Stimulated activated CD4-positive, alpha-beta T cell treated with anti-CD3 and anti-CD28 coated beads, Interleukin-2, amount 100 ng/mL, for 48 hours (primary cell): ENCODE data around the gene SPAG16.
"Not testable (repeated sequence)": the region's sequence is repeated elsewhere in the genome, so short reads cannot be mapped to it uniquely, and the experiment has no call there.

Experiments used
- DNase-seq, 2 donors: peaks; one replicate each; pipeline ENCODE4 v3.0.0-alpha.2; 2020

The SPAG16 gene

DNA sequence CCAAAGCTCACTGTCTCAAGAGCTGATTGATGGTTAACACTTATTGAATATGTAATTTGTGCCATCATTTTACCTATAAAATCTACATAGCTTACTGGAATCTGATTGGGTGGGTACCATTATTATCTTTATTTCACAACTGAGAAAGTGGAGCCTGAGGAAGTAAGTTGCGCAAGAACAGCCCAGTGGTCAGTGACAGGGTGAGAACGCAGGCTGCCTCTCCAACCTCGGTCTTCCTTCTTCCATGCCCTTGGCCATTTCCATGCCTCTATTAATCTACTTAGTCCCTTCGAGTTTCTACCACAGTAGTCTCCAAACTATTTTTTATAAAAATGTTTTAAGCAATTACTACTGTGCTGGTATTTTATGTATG, 735.7 kb downstream of the SPAG16 start:
- DNase-seq = no peak

- no peak for DNase-seq
Measured at GRCh38 chr2:214029190-214029589, 744.9 kb downstream of the SPAG16 start.

DNA sequence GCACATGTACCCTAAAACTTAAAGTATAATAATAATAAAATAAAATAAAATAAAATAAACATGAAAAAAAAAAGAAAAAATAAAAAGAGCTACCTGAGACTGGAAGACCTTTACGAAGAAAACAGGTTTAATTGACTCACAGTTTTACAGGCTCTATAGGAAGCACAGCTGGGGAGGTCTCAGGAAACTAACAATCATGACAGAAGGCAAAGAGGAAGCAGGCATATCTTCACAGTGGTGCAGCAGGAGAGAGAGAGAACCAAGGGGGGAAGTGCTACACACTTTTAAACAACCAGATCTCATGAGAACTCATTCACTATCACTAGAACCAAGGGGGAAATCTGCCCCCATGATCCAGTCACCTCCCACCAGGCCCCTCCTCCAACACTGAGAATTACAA, 747.3 kb downstream of the SPAG16 start:
- DNase-seq = no peak

- DNase-seq = no peak
Measured at GRCh38 chr2:214034417-214034816, 750.2 kb downstream of the SPAG16 start.

GRCh38 chr2:214035091-214035852, 751.0 kb downstream of the SPAG16 start:
- DNase-seq = no peak

- DNase-seq = no peak
Measured at GRCh38 chr2:214035921-214036320, 751.7 kb downstream of the SPAG16 start.

GRCh38 chr2:214038186-214038585, 753.9 kb downstream of the SPAG16 start:
- DNase-seq = no peak

- DNase-seq = no peak
Measured at GRCh38 chr2:214050731-214051130, 766.5 kb downstream of the SPAG16 start.

- DNase-seq = no peak
Measured at GRCh38 chr2:214051585-214051984, 767.3 kb downstream of the SPAG16 start.

- no peak for DNase-seq
Measured at GRCh38 chr2:214052235-214052634, 768.0 kb downstream of the SPAG16 start.

DNA sequence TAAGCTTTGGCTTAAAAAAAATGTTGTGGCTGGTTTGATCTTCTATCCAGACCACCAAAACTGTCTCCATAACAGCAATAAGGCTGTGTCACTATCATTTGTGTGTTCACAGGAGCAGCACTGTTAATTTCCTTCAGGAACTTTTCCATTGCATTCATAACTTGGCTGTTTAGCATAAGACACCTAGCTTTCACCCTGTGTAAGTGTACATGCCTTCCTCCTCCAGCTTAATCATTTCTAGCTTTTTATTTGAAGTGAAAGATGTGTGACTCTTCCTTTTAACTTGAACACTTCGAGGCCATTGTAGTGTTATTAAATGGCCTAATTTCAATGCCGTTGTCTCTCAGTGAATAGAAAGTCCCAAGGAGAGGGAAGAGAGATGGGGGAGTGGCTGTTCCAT, 773.7 kb downstream of the SPAG16 start:
- DNase-seq = no peak

DNA sequence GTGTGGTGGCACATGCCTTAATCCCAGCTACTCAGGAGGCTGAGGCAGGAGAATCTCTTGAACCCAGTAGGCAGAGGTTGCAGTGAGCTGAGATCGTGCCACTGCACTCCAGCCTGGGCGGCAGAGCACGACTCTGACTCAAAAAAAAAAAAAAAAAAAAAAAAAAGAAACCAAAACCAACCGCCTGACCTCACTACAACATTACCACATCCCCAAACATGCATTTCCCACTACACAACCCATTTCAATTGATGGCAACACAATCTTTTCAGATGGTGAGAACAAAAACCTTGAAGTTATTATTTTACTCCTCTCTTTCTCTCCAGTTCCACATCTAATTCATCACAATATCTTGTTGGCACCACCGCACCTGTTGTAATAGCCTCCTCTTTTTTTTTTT, 778.0 kb downstream of the SPAG16 start:
- not testable (repeated sequence) for DNase-seq

- DNase-seq = no peak
Measured at GRCh38 chr2:214064471-214064870, 780.2 kb downstream of the SPAG16 start.

DNA sequence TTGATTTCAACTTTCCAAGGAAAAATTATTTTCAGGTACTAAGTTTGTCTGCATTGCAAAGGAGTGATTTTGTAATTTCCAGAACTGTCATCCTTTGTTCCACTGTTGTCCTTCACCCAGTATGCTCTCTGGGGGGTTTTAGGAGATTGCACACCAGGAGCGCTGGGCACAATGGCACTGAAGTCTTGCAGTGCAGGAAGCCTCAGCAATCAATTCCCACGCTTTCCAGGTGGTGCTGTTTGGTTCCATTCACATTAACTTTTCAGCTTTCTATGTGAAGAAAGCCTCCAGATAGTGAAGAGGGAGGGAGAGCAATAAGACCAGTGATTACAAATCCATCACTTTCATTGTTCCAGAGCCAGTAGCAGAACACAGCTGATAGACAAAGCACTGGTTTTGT, 782.6 kb downstream of the SPAG16 start:
- DNase-seq = no peak

DNA sequence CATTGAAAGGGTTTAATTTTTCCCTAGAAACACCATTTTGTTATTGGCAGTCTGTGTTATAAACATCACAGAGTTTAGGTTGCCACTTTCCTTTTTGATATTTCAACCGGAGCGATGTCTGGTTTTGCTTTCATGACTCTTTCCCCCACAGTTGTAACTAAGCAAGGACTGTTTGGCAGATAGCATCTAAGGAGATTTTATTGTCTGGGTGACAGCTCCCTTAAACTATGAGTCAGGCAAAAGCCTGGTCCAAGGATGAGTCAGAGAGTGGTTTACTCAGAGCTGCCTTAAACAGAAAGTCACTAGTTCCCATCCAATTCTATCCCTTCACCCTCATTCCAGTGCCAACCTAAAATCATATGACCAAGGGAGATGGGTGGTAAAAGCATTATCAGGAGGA, 785.0 kb downstream of the SPAG16 start:
- no peak for DNase-seq

DNA sequence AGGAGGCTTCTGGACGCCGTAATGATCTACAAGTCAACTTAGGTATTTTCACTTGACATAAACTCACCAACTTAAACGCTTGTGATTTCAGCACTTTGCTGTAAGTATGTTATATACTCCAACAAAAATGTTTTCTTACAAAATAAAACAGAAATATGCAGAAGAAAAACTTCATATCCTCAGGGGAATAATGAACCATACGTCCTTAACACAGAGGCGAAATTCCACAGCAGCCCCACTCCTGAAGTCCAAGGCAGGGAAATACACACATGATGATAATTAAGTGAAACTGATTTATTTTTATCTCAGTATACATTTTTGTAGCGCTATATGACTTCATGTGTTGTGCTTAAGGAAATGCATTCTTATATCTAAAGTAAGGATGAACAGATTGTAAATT, 791.2 kb downstream of the SPAG16 start:
- no peak for DNase-seq

DNA sequence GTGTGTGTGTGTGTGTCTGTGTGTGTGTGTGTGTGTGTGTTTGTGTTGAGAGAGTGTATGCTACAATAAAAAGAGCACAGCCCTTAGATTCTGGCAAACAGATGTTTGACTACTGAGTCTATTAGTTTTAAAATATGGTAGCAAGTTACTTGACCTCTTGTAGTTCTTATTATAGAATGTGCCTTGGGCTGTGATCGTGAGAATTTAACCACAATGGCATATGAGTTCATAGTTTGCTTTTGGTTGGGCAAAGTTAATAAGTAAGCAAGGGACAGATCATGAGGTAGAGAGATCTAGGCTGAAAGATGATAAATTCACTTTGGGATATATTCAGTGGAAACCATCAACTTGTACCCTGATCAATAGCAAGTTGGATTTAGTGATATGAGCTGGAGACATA, 792.3 kb downstream of the SPAG16 start:
- DNase-seq = no peak

DNA sequence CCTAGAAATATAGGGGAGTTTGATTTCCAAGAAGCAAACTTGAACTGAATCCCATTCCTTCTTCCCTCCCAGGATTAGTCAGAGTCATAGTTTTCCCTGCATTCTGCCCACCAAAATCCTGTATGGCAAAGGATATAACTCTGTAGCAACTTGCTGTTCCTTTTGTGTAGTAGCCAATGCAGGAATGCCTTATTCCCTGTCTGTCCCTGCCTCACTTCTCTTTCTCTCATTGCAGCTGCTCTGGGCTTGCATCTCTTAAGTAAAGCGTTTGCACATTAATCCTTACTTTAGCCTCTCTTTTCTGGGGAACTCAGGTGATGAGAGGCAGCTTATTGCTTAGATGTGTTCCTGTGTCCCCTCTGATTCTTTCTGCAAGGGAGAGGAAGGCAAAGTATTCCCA, 793.5 kb downstream of the SPAG16 start:
- no peak for DNase-seq

GRCh38 chr2:214079032-214079431, 794.8 kb downstream of the SPAG16 start:
- DNase-seq = no peak

DNA sequence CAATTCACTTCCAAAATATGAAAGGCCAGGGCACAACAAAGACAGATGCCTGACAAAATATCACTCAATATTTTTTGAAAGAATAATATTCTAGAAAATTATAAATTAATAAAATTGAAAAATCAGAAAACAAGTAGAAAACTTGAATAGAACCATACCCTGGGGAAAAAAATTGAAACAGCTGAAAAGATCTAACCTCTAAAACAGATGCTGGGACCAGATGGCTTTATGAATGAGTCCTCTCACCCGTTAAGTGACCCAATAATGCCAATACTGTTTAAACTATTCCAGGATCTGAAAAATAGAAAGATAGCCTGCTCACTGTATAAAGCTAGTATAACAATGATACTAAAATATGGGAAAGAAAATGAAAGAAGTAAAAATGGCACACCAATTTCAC, 804.3 kb downstream of the SPAG16 start:
- DNase-seq = no peak

GRCh38 chr2:214096208-214096715, 812.0 kb downstream of the SPAG16 start:
- DNase-seq = no peak

- DNase-seq = no peak
Measured at GRCh38 chr2:214098811-214099210, 814.5 kb downstream of the SPAG16 start.

GRCh38 chr2:214100488-214100887, 816.2 kb downstream of the SPAG16 start:
- no peak for DNase-seq

DNA sequence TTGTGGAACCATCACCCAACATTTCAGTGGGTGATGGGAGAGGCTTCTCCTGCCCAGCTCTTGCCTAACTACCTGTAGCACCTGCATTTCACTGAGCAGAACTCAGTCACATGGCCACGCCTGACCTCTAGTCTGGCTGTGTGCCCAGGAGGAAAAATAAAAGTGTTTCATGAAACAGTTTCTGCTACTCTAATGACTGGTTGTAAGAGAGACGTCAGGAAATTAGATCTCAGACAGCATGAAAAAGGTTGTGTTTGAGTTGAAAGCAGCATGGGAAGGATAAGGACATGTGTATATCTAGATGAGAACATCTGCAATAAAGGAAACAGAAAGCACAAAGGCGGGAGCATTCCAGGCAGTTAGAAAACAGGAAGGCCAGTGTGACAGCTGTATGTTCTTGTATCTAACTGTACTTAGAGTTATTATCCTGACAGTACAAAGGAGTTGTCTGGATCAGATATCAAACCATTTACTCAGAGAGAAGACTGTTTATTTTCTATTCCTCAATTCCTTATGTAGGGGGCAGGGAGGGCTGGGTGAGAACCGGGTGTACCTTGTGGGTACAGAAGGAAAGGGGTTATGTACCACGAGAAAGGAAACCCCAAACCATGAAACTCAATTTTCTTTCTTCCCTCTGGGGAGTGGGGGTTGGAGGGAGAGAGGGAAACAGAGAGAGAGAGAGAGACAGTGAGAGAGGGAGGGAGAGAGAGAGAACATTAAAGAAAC, 819.2 kb downstream of the SPAG16 start:
- DNase-seq = no peak
